ENCODE measurements around the gene PGM2L1. TPM values are rescaled to one million over a fixed set of nuclear protein-coding genes. Genes with fewer than 3 reads are reported as not detected.

Gene PGM2L1
- total RNA-seq, 1 donor, result 7.2 TPM

- no peaks in the 10 kb centered on the region for H3K9me3 ChIP-seq (ENCODE audit: low read depth, low read length)
- TF ChIP-seq CTCF (IDR thresholded peaks at IDR 0.05; ENCODE audit: extremely low read depth, low read depth, low read length), result no peak
- no peak for DNase-seq (ENCODE audit: insufficient read length, low spot score, missing footprints)
- no peak overlapping the region for H3K4me3 ChIP-seq (ENCODE audit: insufficient read depth, low read length)
- H2AFZ ChIP-seq (ENCODE audit: low read length), result no peak overlapping the region
- no peaks in the 10 kb centered on the region for H3K27me3 ChIP-seq (ENCODE audit: insufficient read depth, low read length)
- no peak overlapping the region for H3K4me2 ChIP-seq (ENCODE audit: insufficient read depth, low read length)
- H3K79me2 ChIP-seq (ENCODE audit: insufficient read depth, low read length), result no peaks in the 10 kb centered on the region
- no peaks in the 10 kb centered on the region for H4K20me1 ChIP-seq (ENCODE audit: insufficient read depth, low read length)
- H3K27ac ChIP-seq (ENCODE audit: low read depth, low read length), result no peak overlapping the region
- no peaks in the 10 kb centered on the region for H3K36me3 ChIP-seq (ENCODE audit: insufficient read depth, low read length)
- H3K4me1 ChIP-seq (ENCODE audit: insufficient read depth, low read length), result peaks cover 34% of the 10 kb centered on the region
These were observed 71.6 kb downstream of the PGM2L1 start for GRCh38 chr11:74326665-74327064.

DNA sequence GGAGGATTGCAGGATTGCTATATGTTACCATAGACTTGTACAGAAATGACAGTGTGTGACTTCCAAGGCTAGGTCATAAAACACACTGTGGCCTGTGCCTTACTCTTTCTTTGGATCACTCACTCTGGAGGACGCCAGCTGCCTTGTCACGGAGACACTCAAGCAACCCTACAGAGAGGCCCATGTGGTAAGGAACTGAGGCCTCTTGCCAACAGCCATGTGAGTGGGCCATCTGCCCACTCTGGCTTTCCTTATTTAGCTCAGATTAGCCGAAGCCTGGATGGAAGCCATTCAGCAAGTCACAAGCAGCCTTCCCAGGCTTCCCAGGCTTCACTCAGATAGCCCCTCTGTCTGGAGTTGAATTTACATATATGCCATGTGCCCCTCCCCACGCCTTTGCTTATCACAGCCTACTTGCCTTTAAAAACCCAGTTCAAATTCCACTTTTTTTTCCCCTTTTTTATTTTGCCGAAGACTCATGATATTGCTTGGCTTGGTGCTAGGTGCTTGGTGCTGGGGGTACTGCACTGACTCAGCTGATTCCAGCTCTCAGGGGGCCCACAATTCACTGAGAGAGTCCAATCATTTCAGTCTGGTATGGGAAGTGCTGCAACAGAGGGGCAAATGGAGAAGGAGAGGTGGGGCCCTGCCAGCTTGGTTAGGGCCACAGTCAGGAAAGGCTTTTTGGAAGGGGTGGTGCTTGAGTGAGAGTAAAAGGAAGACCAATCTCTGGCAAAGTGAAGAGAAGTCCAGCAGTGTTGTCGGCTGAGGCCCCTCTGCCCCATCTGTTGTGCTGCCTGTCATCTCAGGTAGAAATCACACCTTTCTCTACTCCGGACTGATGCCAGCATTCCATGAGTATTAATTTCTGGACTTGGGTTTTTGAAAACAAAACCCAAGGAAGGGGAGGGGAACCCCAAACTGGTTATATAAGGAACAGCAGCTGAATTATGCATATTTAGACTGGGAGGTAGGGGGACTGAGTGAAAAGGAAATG, 72.3 kb downstream of the PGM2L1 start:
- Histone ChIP-seq H2AFZ (ENCODE audit: low read length) (no peak overlapping the region), H3K36me3 (ENCODE audit: insufficient read depth, low read length) (no peaks in the 10 kb centered on the region), H3K27ac (ENCODE audit: low read depth, low read length) (peak overlapping the region; percentile 51)

DNA sequence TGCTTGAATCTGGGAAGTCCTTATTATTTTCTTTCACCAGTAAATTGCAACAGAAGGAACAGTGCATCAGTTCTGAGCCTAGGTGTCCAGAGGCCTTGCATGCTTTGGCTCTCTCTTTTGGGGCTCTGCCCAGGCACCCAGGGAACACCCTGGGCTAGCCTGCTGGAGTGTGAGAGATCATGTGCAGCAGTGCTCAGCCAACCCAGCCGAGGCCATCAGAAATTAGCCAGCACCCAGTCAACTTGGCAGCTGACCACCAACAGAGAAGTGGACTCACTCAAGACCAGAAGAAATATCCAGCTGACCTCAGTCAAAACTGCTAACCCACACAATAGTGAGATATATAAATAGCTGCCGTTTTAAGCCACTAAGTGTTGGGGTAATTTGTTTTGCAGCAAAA, 75.6 kb downstream of the PGM2L1 start:
- Histone ChIP-seq H3K36me3 (ENCODE audit: insufficient read depth, low read length) (no peaks in the 10 kb centered on the region), H4K20me1 (ENCODE audit: insufficient read depth, low read length) (no peaks in the 10 kb centered on the region), H3K9me3 (ENCODE audit: low read depth, low read length) (no peaks in the 10 kb centered on the region), H3K27me3 (ENCODE audit: insufficient read depth, low read length) (no peaks in the 10 kb centered on the region), H3K79me2 (ENCODE audit: insufficient read depth, low read length) (no peaks in the 10 kb centered on the region), H2AFZ (ENCODE audit: low read length) (peak overlapping the region; percentile 33), H3K4me2 (ENCODE audit: insufficient read depth, low read length) (no peak overlapping the region), H3K27ac (ENCODE audit: low read depth, low read length) (peak overlapping the region; percentile 21), H3K4me1 (ENCODE audit: insufficient read depth, low read length) (peaks cover 57% of the 10 kb centered on the region), H3K4me3 (ENCODE audit: insufficient read depth, low read length) (no peak overlapping the region)
- no peak for TF ChIP-seq CTCF (IDR thresholded peaks at IDR 0.05; ENCODE audit: extremely low read depth, low read depth, low read length)
- DNase-seq (ENCODE audit: insufficient read length, low spot score, missing footprints), result peak; percentile 84

More for the DNA sequence above, 72.3 kb downstream of the PGM2L1 start:
- Histone ChIP-seq H3K27me3 (ENCODE audit: insufficient read depth, low read length) (no peaks in the 10 kb centered on the region), H4K20me1 (ENCODE audit: insufficient read depth, low read length) (no peaks in the 10 kb centered on the region), H3K9me3 (ENCODE audit: low read depth, low read length) (no peaks in the 10 kb centered on the region), H3K4me1 (ENCODE audit: insufficient read depth, low read length) (peaks cover 38% of the 10 kb centered on the region), H3K4me3 (ENCODE audit: insufficient read depth, low read length) (no peak overlapping the region), H3K4me2 (ENCODE audit: insufficient read depth, low read length) (peak overlapping the region; percentile 25), H3K79me2 (ENCODE audit: insufficient read depth, low read length) (no peaks in the 10 kb centered on the region)
- no peak for TF ChIP-seq CTCF (IDR thresholded peaks at IDR 0.05; ENCODE audit: extremely low read depth, low read depth, low read length)
- DNase-seq (ENCODE audit: insufficient read length, low spot score, missing footprints), result peak; percentile 94

- no peaks in the 10 kb centered on the region for H4K20me1 ChIP-seq (ENCODE audit: insufficient read depth, low read length)
- no peaks in the 10 kb centered on the region for H3K36me3 ChIP-seq (ENCODE audit: insufficient read depth, low read length)
- H3K4me3 ChIP-seq (ENCODE audit: insufficient read depth, low read length), result no peak overlapping the region
- peaks cover 60% of the 10 kb centered on the region for H3K4me1 ChIP-seq (ENCODE audit: insufficient read depth, low read length)
- peak; percentile 65 for TF ChIP-seq CTCF (IDR thresholded peaks at IDR 0.05; ENCODE audit: extremely low read depth, low read depth, low read length)
- no peak overlapping the region for H2AFZ ChIP-seq (ENCODE audit: low read length)
- H3K27me3 ChIP-seq (ENCODE audit: insufficient read depth, low read length), result no peaks in the 10 kb centered on the region
- no peak overlapping the region for H3K4me2 ChIP-seq (ENCODE audit: insufficient read depth, low read length)
- H3K9me3 ChIP-seq (ENCODE audit: low read depth, low read length), result no peaks in the 10 kb centered on the region
- no peaks in the 10 kb centered on the region for H3K79me2 ChIP-seq (ENCODE audit: insufficient read depth, low read length)
- peak overlapping the region; percentile 37 for H3K27ac ChIP-seq (ENCODE audit: low read depth, low read length)
- no peak for DNase-seq (ENCODE audit: insufficient read length, low spot score, missing footprints)
These were observed 76.6 kb downstream of the PGM2L1 start for GRCh38 chr11:74321487-74322188.
